Mesenchymal stem cell (in vitro differentiated cells and primary cell): ENCODE measurements around the gene CSAG1.
"Not testable (repeated sequence)": the region's sequence is repeated elsewhere in the genome, so short reads cannot be mapped to it uniquely, and the experiment has no call there.

Source experiments
- DNase-seq: peaks from one replicate; pipeline ENCODE4 v3.0.0-alpha.2; 2013
- H2AFZ ChIP-seq: one replicate; pipeline ENCODE4 v1.6.1; 2013; ENCODE audit warnings: low read depth, mild to moderate bottlenecking, control low read depth, inconsistent platforms, low read length, moderate library complexity
- H2AK5ac ChIP-seq: 2 replicates; pipeline ENCODE4 v1.6.1; 2013; ENCODE audit warnings: low read length, moderate library complexity, mild to moderate bottlenecking, inconsistent platforms; ENCODE audit not compliant: severe bottlenecking
- H2BK120ac ChIP-seq: one replicate; pipeline ENCODE4 v1.6.1; 2013; ENCODE audit warnings: low read depth, mild to moderate bottlenecking, inconsistent platforms, low read length, moderate library complexity
- H2BK12ac ChIP-seq, 2 experiments: one replicate each; pipeline ENCODE4 v1.6.1; 2013; ENCODE audit warnings: inconsistent platforms in 2 of 2, low read length in 2 of 2, mild to moderate bottlenecking in 2 of 2, moderate library complexity in 2 of 2, control low read depth in 1 of 2
- H2BK15ac ChIP-seq: one replicate; pipeline ENCODE4 v1.6.1; 2013; ENCODE audit warnings: mild to moderate bottlenecking, low read depth, inconsistent platforms; ENCODE audit not compliant: poor library complexity, severe bottlenecking
- H2BK5ac ChIP-seq: 2 replicates; pipeline ENCODE4 v1.6.1; 2013; ENCODE audit warnings: low read depth, mild to moderate bottlenecking, low read length, control low read depth, inconsistent platforms; ENCODE audit not compliant: poor library complexity, severe bottlenecking
- H3K14ac ChIP-seq, 2 experiments: one replicate each; pipeline ENCODE4 v1.6.1; 2013; ENCODE audit warnings: inconsistent platforms in 2 of 2, low read length in 2 of 2, control low read depth in 1 of 2, mild to moderate bottlenecking in 1 of 2, moderate library complexity in 1 of 2
- H3K18ac ChIP-seq, 2 experiments: one replicate each; pipeline ENCODE4 v1.6.1; 2013; ENCODE audit warnings: inconsistent platforms in 2 of 2, low read length in 2 of 2, control low read depth in 1 of 2, low read depth in 1 of 2, mild to moderate bottlenecking in 1 of 2
- H3K23ac ChIP-seq, 2 experiments: one replicate each; pipeline ENCODE4 v1.6.1; 2013; ENCODE audit warnings: inconsistent platforms in 2 of 2, low read length in 2 of 2, mild to moderate bottlenecking in 2 of 2, moderate library complexity in 2 of 2, control low read depth in 1 of 2
- H3K27ac ChIP-seq: 2 replicates; pipeline ENCODE4 v1.5.1; 2013; ENCODE audit warnings: mild to moderate bottlenecking, moderate library complexity, low read length, control low read depth, inconsistent platforms; ENCODE audit not compliant: poor library complexity, severe bottlenecking
- H3K27me3 ChIP-seq, 2 experiments: 2 replicates each; pipeline versions ENCODE4 v1.6.1 to v1.7.0; 2013; ENCODE audit warnings: low read length in 2 of 2, mild to moderate bottlenecking in 2 of 2, moderate library complexity in 2 of 2, control low read depth in 1 of 2, inconsistent platforms in 1 of 2; ENCODE audit not compliant: control insufficient read depth in 1 of 2, insufficient read depth in 1 of 2
- H3K36me3 ChIP-seq, 2 experiments: 2 replicates each; pipeline versions ENCODE4 v1.6.1 to v1.7.0; 2013; ENCODE audit warnings: low read length in 2 of 2, control low read depth in 1 of 2, inconsistent platforms in 1 of 2, low read depth in 1 of 2, mild to moderate bottlenecking in 1 of 2; ENCODE audit not compliant: insufficient read depth in 2 of 2, control insufficient read depth in 1 of 2
- H3K4ac ChIP-seq, 2 experiments: one replicate each; pipeline ENCODE4 v1.6.1; 2013; ENCODE audit warnings: inconsistent platforms in 2 of 2, low read length in 2 of 2, mild to moderate bottlenecking in 2 of 2, moderate library complexity in 2 of 2, control low read depth in 1 of 2, low read depth in 1 of 2
- H3K4me1 ChIP-seq: 2 replicates; pipeline ENCODE4 v1.6.1; 2013; ENCODE audit warnings: low read depth, low read length, control low read depth; ENCODE audit not compliant: control insufficient read depth, insufficient read depth
- H3K4me2 ChIP-seq: 2 replicates; pipeline ENCODE4 v1.6.1; 2013; ENCODE audit warnings: low read length, mild to moderate bottlenecking, inconsistent platforms; ENCODE audit not compliant: poor library complexity, severe bottlenecking
- H3K4me3 ChIP-seq, 2 experiments: 2 replicates each; pipeline versions ENCODE4 v1.5.1 to v1.7.0; 2013; ENCODE audit warnings: low read length in 2 of 2, mild to moderate bottlenecking in 2 of 2, control low read depth in 1 of 2, low read depth in 1 of 2; ENCODE audit not compliant: insufficient read depth in 1 of 2
- H3K79me1 ChIP-seq: replicated peaks from 2 replicates; pipeline ENCODE4 v1.6.1; 2013; ENCODE audit warnings: mild to moderate bottlenecking, control low read depth, low read length, inconsistent platforms; ENCODE audit not compliant: poor library complexity, severe bottlenecking
- H3K9ac ChIP-seq: 2 replicates; pipeline ENCODE4 v1.7.0; 2013; ENCODE audit warnings: mild to moderate bottlenecking, low read length, moderate library complexity
- H3K9me3 ChIP-seq: 2 replicates; pipeline ENCODE4 v1.7.0; 2013; ENCODE audit warnings: mild to moderate bottlenecking, low read length; ENCODE audit not compliant: control insufficient read depth
- H4K8ac ChIP-seq: one replicate; pipeline ENCODE4 v1.6.1; 2013; ENCODE audit warnings: inconsistent platforms, mild to moderate bottlenecking, low read length, moderate library complexity
- H4K91ac ChIP-seq: one replicate; pipeline ENCODE4 v1.6.1; 2013; ENCODE audit warnings: mild to moderate bottlenecking, low read length, inconsistent platforms
- WGBS: methylation state at CpG from one replicate; pipeline ENCODE4 v1.1.7; 2013; ENCODE audit warnings: mixed read lengths; 5-methylcytosine and 5-hydroxymethylcytosine counted together

The CSAG1 gene

GRCh38 chrX:152734143-152734858 is 780 bp upstream of the CSAG1 start:
- WGBS, result 88% methylated on average over 15 of the region's 22 CpGs
- H3K4me2 ChIP-seq, H4K91ac ChIP-seq, H3K9ac ChIP-seq, H3K36me3 ChIP-seq, H3K4me1 ChIP-seq, H2BK12ac ChIP-seq, H3K18ac ChIP-seq, H2AFZ ChIP-seq, H2BK15ac ChIP-seq, H2AK5ac ChIP-seq, DNase-seq, H3K4ac ChIP-seq, H3K4me3 ChIP-seq, H4K8ac ChIP-seq, H3K23ac ChIP-seq, H3K9me3 ChIP-seq, H2BK5ac ChIP-seq, H3K79me1 ChIP-seq, H2BK120ac ChIP-seq, H3K27me3 ChIP-seq, H3K14ac ChIP-seq, H3K27ac ChIP-seq: not testable (repeated sequence)

DNA sequence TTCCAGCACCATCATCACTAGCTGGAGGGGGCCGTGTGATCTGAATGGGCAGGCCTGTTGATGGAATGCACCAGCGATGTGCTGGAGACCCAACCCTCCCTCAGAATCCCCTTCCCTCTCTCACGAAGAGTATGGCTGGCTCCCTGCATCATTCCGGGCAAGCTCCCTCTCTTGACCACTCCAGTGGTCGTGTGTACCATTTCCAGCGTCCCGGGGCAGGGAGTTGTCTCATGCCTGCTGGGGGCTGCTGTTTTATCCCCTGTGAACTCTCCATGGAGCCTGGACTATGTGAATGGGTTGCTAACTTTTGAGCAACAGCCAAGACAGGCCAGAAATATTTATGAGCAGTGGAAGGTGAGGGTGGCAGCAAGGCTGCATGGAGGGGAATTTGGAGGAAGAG is 8.1 kb downstream of the CSAG1 start:
- Histone ChIP-seq H3K4me2 (no peak overlapping the region), H3K4me1 (no peaks in the 10 kb centered on the region), H2BK5ac (no peak overlapping the region), H3K9ac (no peak overlapping the region), H3K23ac (no peak overlapping the region), H2AFZ (no peak overlapping the region), H3K9me3 (peaks cover 6% of the 10 kb centered on the region), H3K18ac (no peak overlapping the region), H3K4ac (no peak overlapping the region), H3K79me1 (no peaks in the 10 kb centered on the region), H4K91ac (no peak overlapping the region), H3K27me3 (no peaks in the 10 kb centered on the region), H3K4me3 (no peak overlapping the region), H4K8ac (no peak overlapping the region), H3K36me3 (no peaks in the 10 kb centered on the region), H2BK15ac (no peak overlapping the region), H2AK5ac (no peak overlapping the region), H3K14ac (no peak overlapping the region), H2BK120ac (no peak overlapping the region), H3K27ac (no peak overlapping the region), H2BK12ac (no peak overlapping the region)
- 51% methylated on average over 7 of the region's 7 CpGs for WGBS
- no peak for DNase-seq

- H4K8ac ChIP-seq, H2BK120ac ChIP-seq, DNase-seq, H3K27me3 ChIP-seq, H3K27ac ChIP-seq, H3K4me1 ChIP-seq, H2BK5ac ChIP-seq, H2AK5ac ChIP-seq, H3K23ac ChIP-seq, H3K9me3 ChIP-seq, H2AFZ ChIP-seq, H3K14ac ChIP-seq, H3K18ac ChIP-seq, H2BK15ac ChIP-seq, H3K36me3 ChIP-seq, H3K4me3 ChIP-seq, H2BK12ac ChIP-seq, H3K79me1 ChIP-seq, H3K4ac ChIP-seq, H4K91ac ChIP-seq, H3K9ac ChIP-seq, H3K4me2 ChIP-seq: not testable (repeated sequence)
- no CpG with 5 or more reads among the region's 35 CpGs for WGBS
Observed at GRCh38 chrX:152713815-152714787, 19.4 kb downstream of the CSAG1 start, which contains the start of gene MAGEA2B. Gene MAGEA2B (plus strand): TSS chrX:152714628. CDS start chrX:152717107, 2,479 bp downstream.

DNA sequence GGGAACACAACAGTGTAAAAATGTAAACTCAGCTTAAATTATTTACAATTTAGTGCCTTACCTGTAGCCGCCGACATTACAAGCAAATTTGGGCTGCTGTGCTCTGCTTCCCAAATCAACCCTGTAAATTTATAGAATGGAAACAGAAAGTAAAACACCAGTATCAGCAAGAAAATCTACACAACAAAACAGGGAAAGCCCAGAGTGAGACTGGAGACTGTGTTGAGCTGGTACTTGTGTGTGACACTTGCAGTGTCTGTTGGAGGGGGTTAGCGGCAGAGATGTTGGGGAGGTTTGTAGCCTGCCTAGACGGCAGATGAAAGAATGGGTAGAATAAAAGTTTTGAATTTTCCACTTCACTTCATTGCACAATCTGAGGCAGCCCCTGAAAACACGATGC is 20.3 kb downstream of the CSAG1 start:
- not testable (repeated sequence) for H2BK15ac ChIP-seq, H4K8ac ChIP-seq, H4K91ac ChIP-seq, H2AFZ ChIP-seq, H3K9ac ChIP-seq, H2BK120ac ChIP-seq, H3K4me3 ChIP-seq, H3K36me3 ChIP-seq, DNase-seq, H2AK5ac ChIP-seq, H3K23ac ChIP-seq, H3K27ac ChIP-seq, H2BK5ac ChIP-seq, H3K27me3 ChIP-seq, H3K4ac ChIP-seq, H3K4me1 ChIP-seq, H3K79me1 ChIP-seq, H3K9me3 ChIP-seq, H3K18ac ChIP-seq, H3K4me2 ChIP-seq, H3K14ac ChIP-seq, H2BK12ac ChIP-seq
- no CpG with 5 or more reads among the region's 5 CpGs for WGBS
